ENCODE results near the gene ANKS6. TPM values are rescaled to one million over a fixed set of nuclear protein-coding genes. Genes with fewer than 3 reads are reported as not detected.

ANKS6 gene
- total and polyA plus RNA-seq, 2 of the 8 experiments (the other 6 are each of a cell fraction or from before 2014, with no cell fraction given): 34.1 to 56.3 TPM

DNA sequence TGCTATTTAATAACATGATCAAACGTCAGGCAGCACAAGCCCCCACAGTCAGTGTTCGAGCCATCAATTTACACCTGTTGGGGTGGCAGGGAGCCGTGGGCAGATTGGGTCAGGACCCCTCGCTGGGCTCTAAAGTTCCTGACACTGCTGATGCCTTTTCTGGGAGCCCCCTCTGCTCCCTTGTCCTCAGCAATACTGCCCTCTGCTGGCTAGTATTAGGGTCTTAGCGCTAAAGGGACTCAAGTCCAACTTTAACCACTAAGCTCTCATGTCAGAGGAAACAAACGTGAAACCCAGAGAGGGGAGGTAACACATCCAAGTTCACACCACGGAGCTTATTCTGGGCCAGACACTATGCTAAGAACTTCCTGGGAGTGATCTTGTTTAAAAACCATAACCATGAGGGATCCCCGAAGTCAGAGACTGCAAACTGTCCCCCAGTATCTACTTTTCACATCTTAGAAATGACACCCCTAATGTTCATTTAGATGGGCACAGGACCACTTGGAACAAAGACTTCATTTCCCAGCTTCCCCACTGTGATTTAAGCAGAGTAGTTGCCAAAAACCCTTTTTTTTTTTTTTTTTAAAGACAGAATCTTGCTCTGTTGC is 20.4 kb downstream of the ANKS6 start:
- CTCF ChIA-PET (ENCODE audit: partially characterized antibody): interaction anchor here (0.6 to 4.7 kb wide), 54 partner anchors 8 to 873 kb away, joined by 3 to 41 read pairs (median 4); no protein-coding TSS in a partner anchor
- TF ChIP-seq ZNF274 (IDR thresholded peaks at IDR 0.05; ENCODE audit: borderline replicate concordance, extremely low read depth, low read length): no peak
- TF ChIP-seq KDM5A (IDR thresholded peaks at IDR 0.05; ENCODE audit: low read length): no peak
- 0 out of 2 replicates have a peak, but pooled peaks have one; percentile 15 for TF ChIP-seq YY1 (IDR thresholded peaks at IDR 0.05; ENCODE audit: low read depth, low read length)
- TF ChIP-seq SUZ12 (IDR thresholded peaks at IDR 0.05; ENCODE audit: low read length): no peak
- no peak for TF ChIP-seq EP300 (IDR thresholded peaks at IDR 0.05; ENCODE audit: borderline replicate concordance in 1 of 2, low read depth in 2 of 2, low read length in 2 of 2)
- peak; percentile 23; the same call in 1 of the 2 replicates for TF ChIP-seq CREB1 (IDR thresholded peaks at IDR 0.05)
- TF ChIP-seq EGR1 (IDR thresholded peaks at IDR 0.05; ENCODE audit: borderline replicate concordance, low read depth, low read length): no peak
- no peak for TF ChIP-seq ASH2L (IDR thresholded peaks at IDR 0.05; ENCODE audit: low read length)
- TF ChIP-seq HDAC2 (IDR thresholded peaks at IDR 0.05; ENCODE audit: borderline replicate concordance in 1 of 2, low read depth in 2 of 2, low read length in 2 of 2): no peak
- no peak for TF ChIP-seq CHD1 (IDR thresholded peaks at IDR 0.05; ENCODE audit: low read depth, low read length)
- peak; percentile 79 to 86 for TF ChIP-seq RAD21 (IDR thresholded peaks at IDR 0.05 in 1 of 2, conservative IDR thresholded peaks at IDR 0.05 in 1 of 2; ENCODE audit: low read depth in 2 of 2, low read length in 2 of 2)

More for the DNA sequence above, 20.4 kb downstream of the ANKS6 start:
- no peak overlapping the region for H3K56ac ChIP-seq (replicated peaks; ENCODE audit: insufficient read length, low read depth, low read length)
- H2AFZ ChIP-seq (ENCODE audit: low read length): no peak overlapping the region
- H3K79me1 ChIP-seq (ENCODE audit: low read depth, low read length): no peaks in the 10 kb centered on the region
- FAIRE-seq (peak; percentile 94), DNase-seq (ENCODE audit: low read depth in 1 of 2, low spot score in 2 of 2) (peak in 1 of 2 experiments; percentile 67)
- no peak overlapping the region for H3K9ac ChIP-seq (replicated peaks in 1 of 4; ENCODE audit: extremely low read depth in 1 of 4, low read depth in 3 of 4, low read length in 3 of 4)
- H3K79me2 ChIP-seq (ENCODE audit: control insufficient read depth in 1 of 2, insufficient read depth in 2 of 2, low read length in 2 of 2): no peaks in the 10 kb centered on the region
- no peaks in the 10 kb centered on the region for H3K27me3 ChIP-seq (replicated peaks in 1 of 4; ENCODE audit: control insufficient read depth in 3 of 4, extremely low read depth in 1 of 4, insufficient read depth in 3 of 4, low read length in 3 of 4)
- no peak overlapping the region for H2BK12ac ChIP-seq (ENCODE audit: low read depth, low read length)
- POLR2A ChIA-PET (ENCODE audit: partially characterized antibody): no interaction called here
- H3K23me2 ChIP-seq (ENCODE audit: low read depth, low read length): no peaks in the 10 kb centered on the region
- no peaks in the 10 kb centered on the region for H3K9me3 ChIP-seq (ENCODE audit: insufficient read depth in 2 of 2, low read depth in 1 of 2, low read length in 1 of 2)
- 46% methylated on average over 8 of the region's 8 CpGs; no CpG with 5 or more reads in 1 of the 2 experiments for WGBS, 2 experiments (ENCODE audit: extremely low coverage in 1 of 2, insufficient coverage in 1 of 2, insufficient read length in 1 of 2, insufficient replicate concordance in 2 of 2, low coverage in 1 of 2, low lambda C conversion rate in 2 of 2, missing lambda C conversion rate in 1 of 2)
- H3K18ac ChIP-seq (ENCODE audit: extremely low read depth, low read length): no peak overlapping the region
- H2AK5ac ChIP-seq (ENCODE audit: low read depth, low read length): no peak overlapping the region
- no peak overlapping the region for H2BK15ac ChIP-seq (ENCODE audit: low read length)
- H3K4ac ChIP-seq (replicated peaks; ENCODE audit: insufficient read length, low read depth, low read length): no peak overlapping the region
- no peak overlapping the region for H3K4me2 ChIP-seq (ENCODE audit: insufficient read depth in 1 of 2, low read depth in 2 of 2, low read length in 2 of 2)
- no peak overlapping the region for H3K14ac ChIP-seq (ENCODE audit: insufficient read length)
- H4K8ac ChIP-seq (ENCODE audit: extremely low read depth, insufficient read depth, low read length): no peak overlapping the region
- H3K27ac ChIP-seq (ENCODE audit: low read depth, low read length): no peak overlapping the region
- H4K20me1 ChIP-seq (replicated peaks in 1 of 2; ENCODE audit: control insufficient read depth in 1 of 2, insufficient read depth in 2 of 2, low read length in 2 of 2): peaks cover 2 to 8% of the 10 kb centered on the region in 2 experiments
- no peak overlapping the region for H4K5ac ChIP-seq (ENCODE audit: insufficient read length, low read depth, low read length)
- H4K91ac ChIP-seq (replicated peaks; ENCODE audit: insufficient read length, low read length): no peak overlapping the region
- H3K4me1 ChIP-seq (replicated peaks in 1 of 4; ENCODE audit: control insufficient read depth in 3 of 4, insufficient read depth in 4 of 4, low read length in 3 of 4): no peaks in the 10 kb centered on the region
- peaks cover 16 to 40% (median 28%) of the 10 kb centered on the region in 4 experiments; a peak in 7 of 8 replicates for H3K36me3 ChIP-seq (ENCODE audit: control insufficient read depth in 2 of 4, insufficient read depth in 4 of 4, low read length in 3 of 4)
- H2BK120ac ChIP-seq (replicated peaks; ENCODE audit: low read depth, low read length): no peak overlapping the region
- H3K23ac ChIP-seq (ENCODE audit: insufficient read length): no peak overlapping the region
- H2BK20ac ChIP-seq (ENCODE audit: low read length): no peak overlapping the region
- no peak overlapping the region for H2BK5ac ChIP-seq (ENCODE audit: low read depth, low read length)
- H3K4me3 ChIP-seq (ENCODE audit: extremely low read depth in 1 of 4, insufficient read depth in 2 of 4, low read depth in 3 of 4, low read length in 4 of 4): no peak overlapping the region

Measured in H1 (cell line).